Mammary epithelial cell (primary cell): ENCODE measurements around the gene FZD4.

ENCODE experiments used
- EZH2 ChIP-seq: IDR thresholded peaks from 2 replicates; pipeline ENCODE4 v1.6.1; 2012; ENCODE audit warnings: low read length, inconsistent platforms, borderline replicate concordance
- TF ChIP-seq, protein P1 (sequence below), 2 donors: IDR thresholded peaks in 1 of 2; conservative IDR thresholded peaks in 1 of 2; 2 replicates each; pipeline ENCODE4 v1.5.1; 2011 to 2012; ENCODE audit warnings: inconsistent platforms in 2 of 2, low read length in 2 of 2, mild to moderate bottlenecking in 2 of 2, control low read depth in 1 of 2, low read depth in 1 of 2; ENCODE audit not compliant: insufficient read depth in 1 of 2; ENCODE audit errors: extremely low read depth in 1 of 2

GRCh38 chr11:86905252-86905651 lies 49.9 kb downstream of the FZD4 start:
- TF ChIP-seq, protein P1, sequence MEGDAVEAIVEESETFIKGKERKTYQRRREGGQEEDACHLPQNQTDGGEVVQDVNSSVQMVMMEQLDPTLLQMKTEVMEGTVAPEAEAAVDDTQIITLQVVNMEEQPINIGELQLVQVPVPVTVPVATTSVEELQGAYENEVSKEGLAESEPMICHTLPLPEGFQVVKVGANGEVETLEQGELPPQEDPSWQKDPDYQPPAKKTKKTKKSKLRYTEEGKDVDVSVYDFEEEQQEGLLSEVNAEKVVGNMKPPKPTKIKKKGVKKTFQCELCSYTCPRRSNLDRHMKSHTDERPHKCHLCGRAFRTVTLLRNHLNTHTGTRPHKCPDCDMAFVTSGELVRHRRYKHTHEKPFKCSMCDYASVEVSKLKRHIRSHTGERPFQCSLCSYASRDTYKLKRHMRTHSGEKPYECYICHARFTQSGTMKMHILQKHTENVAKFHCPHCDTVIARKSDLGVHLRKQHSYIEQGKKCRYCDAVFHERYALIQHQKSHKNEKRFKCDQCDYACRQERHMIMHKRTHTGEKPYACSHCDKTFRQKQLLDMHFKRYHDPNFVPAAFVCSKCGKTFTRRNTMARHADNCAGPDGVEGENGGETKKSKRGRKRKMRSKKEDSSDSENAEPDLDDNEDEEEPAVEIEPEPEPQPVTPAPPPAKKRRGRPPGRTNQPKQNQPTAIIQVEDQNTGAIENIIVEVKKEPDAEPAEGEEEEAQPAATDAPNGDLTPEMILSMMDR (conservative IDR thresholded peaks at IDR 0.05 in 1 of 2, IDR thresholded peaks at IDR 0.05 in 1 of 2; ENCODE audit: extremely low read depth in 1 of 2, insufficient read depth in 1 of 2, low read depth in 1 of 2, low read length in 2 of 2): no peak
- no peak for TF ChIP-seq EZH2
